NCI-H2171 (cell line): ENCODE results near the gene AAMDC.
A peak's percentile ranks its signal among the peaks of the same experiment; 100 is the strongest.
"Not testable (repeated sequence)": the region's sequence is repeated elsewhere in the genome, so short reads cannot be mapped to it uniquely, and the experiment has no call there.

Source experiments
- DNase-seq: peaks from one replicate; lab custom pipeline; 2025; lab: John Stamatoyannopoulos, UW

Gene AAMDC

GRCh38 chr11:77821349-77821851 lies 456 bp downstream of the AAMDC start:
- no peak for DNase-seq

- DNase-seq: not testable (repeated sequence)
Measured at GRCh38 chr11:77822126-77822525, 1.2 kb downstream of the AAMDC start.

- DNase-seq: no peak
Measured at GRCh38 chr11:77823775-77824174, 2.8 kb downstream of the AAMDC start.

GRCh38 chr11:77828926-77829325 lies 8.0 kb downstream of the AAMDC start:
- DNase-seq: no peak

- DNase-seq: no peak
Measured at GRCh38 chr11:77833302-77833701, 12.4 kb downstream of the AAMDC start.

- DNase-seq: no peak
Measured at GRCh38 chr11:77842441-77843121, 21.6 kb downstream of the AAMDC start.

- DNase-seq: not testable (repeated sequence)
Measured at GRCh38 chr11:77843700-77844099, 22.8 kb downstream of the AAMDC start.

GRCh38 chr11:77851503-77851902 lies 30.6 kb downstream of the AAMDC start:
- DNase-seq: no peak

- DNase-seq: no peak
Measured at GRCh38 chr11:77854838-77855237, 33.9 kb downstream of the AAMDC start.

- not testable (repeated sequence) for DNase-seq
Measured at GRCh38 chr11:77857906-77858457, 37.0 kb downstream of the AAMDC start.

- not testable (repeated sequence) for DNase-seq
Measured at GRCh38 chr11:77861444-77861843, 40.5 kb downstream of the AAMDC start.

GRCh38 chr11:77865805-77866204 lies 44.9 kb downstream of the AAMDC start:
- DNase-seq: no peak

GRCh38 chr11:77866336-77866735 lies 45.4 kb downstream of the AAMDC start:
- no peak for DNase-seq

GRCh38 chr11:77868744-77869143 lies 47.8 kb downstream of the AAMDC start:
- no peak for DNase-seq

GRCh38 chr11:77871855-77872254 lies 50.9 kb downstream of the AAMDC start:
- no peak for DNase-seq

- no peak for DNase-seq
Measured at GRCh38 chr11:77873345-77873744, 52.4 kb downstream of the AAMDC start.

GRCh38 chr11:77874206-77874605 lies 53.3 kb downstream of the AAMDC start:
- no peak for DNase-seq

- DNase-seq: no peak
Measured at GRCh38 chr11:77876045-77876444, 55.1 kb downstream of the AAMDC start.

GRCh38 chr11:77878247-77878646 lies 57.3 kb downstream of the AAMDC start:
- DNase-seq: not testable (repeated sequence)

- peak; percentile 82 for DNase-seq
Measured at GRCh38 chr11:77879218-77879617, 58.3 kb downstream of the AAMDC start.

- DNase-seq: no peak
Measured at GRCh38 chr11:77882396-77882795, 61.5 kb downstream of the AAMDC start.

- DNase-seq: peak; percentile 21
Measured at GRCh38 chr11:77883775-77884174, 62.8 kb downstream of the AAMDC start.

- DNase-seq: no peak
Measured at GRCh38 chr11:77884186-77884828, 63.4 kb downstream of the AAMDC start.
